HepG2 (cell line): ENCODE measurements around the gene PNPLA3. TPM values are rescaled to one million over a fixed set of nuclear protein-coding genes. Genes with fewer than 3 reads are reported as not detected.

Experiments used
- ATAC-seq: fragments of 200-7000 bp; cut with Tn5 transposase; 3 replicates; pipeline ENCODE4 v1.9.1; 2020; ENCODE audit warnings: mild to moderate bottlenecking, moderate library complexity
- BruUV-seq: library from RNA; stranded (reverse); fragments of 400-500 nt; replicated peaks from 2 replicates; lab custom pipeline; 2021; lab: Mats Ljungman, UMichigan
- CTCF ChIA-PET: fragments of 300-600 bp; formaldehyde crosslinking; extraction: SDS; loops from one replicate; lab custom pipeline; 2021; ENCODE audit warnings: low total read pairs, inconsistent platforms, low intra/inter-chr PET ratio; lab: Yijun Ruan, JAX
- POLR2A ChIA-PET: fragments of 350-600 bp; sonication (Branson Sonifier 250); formaldehyde crosslinking; loops from one replicate; lab custom pipeline; 2020; ENCODE audit warnings: antibody characterized with exemption, inconsistent platforms; lab: Yijun Ruan, JAX
- DNase-seq: peaks from one replicate; pipeline ENCODE4 v3.0.0-alpha.2; 2015; ENCODE audit warnings: low spot score
- FAIRE-seq: peaks from 3 replicates; lab custom pipeline; 2011; peaks lifted over from hg19 to GRCh38; lab: Jason Lieb, UNC
- H2AFZ ChIP-seq: one replicate; pipeline ENCODE4 v1.6.1; 2011; ENCODE audit warnings: low read length, inconsistent platforms
- H3K27ac ChIP-seq: fragments of 300-600 bp; 3 replicates; pipeline ENCODE4 v1.8.0; 2011; ENCODE audit warnings: mixed run types, mild to moderate bottlenecking, mixed read lengths, low read length, inconsistent platforms; ENCODE audit not compliant: insufficient read depth; ENCODE audit errors: extremely low read length
- H3K27me3 ChIP-seq, 2 experiments: fragments of 200-600 bp in 1 of 2; 2 replicates in 1 of 2; 3 replicates in 1 of 2; pipeline versions ENCODE4 v1.6.0 to v1.8.0; 2011; ENCODE audit warnings: low read length in 2 of 2, mild to moderate bottlenecking in 2 of 2, moderate library complexity in 2 of 2, inconsistent platforms in 1 of 2; ENCODE audit not compliant: insufficient read depth in 2 of 2, control insufficient read depth in 1 of 2
- H3K36me3 ChIP-seq, 2 experiments: fragments of 200-600 bp in 1 of 2; replicated peaks in 1 of 2; 2 replicates in 1 of 2; 3 replicates in 1 of 2; pipeline versions ENCODE4 v1.5.1 to v1.8.0; 2011; ENCODE audit warnings: low read length in 2 of 2, inconsistent platforms in 1 of 2; ENCODE audit not compliant: insufficient read depth in 2 of 2, control insufficient read depth in 1 of 2
- H3K4me1 ChIP-seq: 2 replicates; pipeline ENCODE4 v1.5.1; 2012; ENCODE audit warnings: low read length, inconsistent platforms; ENCODE audit not compliant: insufficient read depth
- H3K4me2 ChIP-seq: 2 replicates; pipeline ENCODE4 v1.6.0; 2011; ENCODE audit warnings: low read depth, low read length, inconsistent platforms
- H3K4me3 ChIP-seq, 3 experiments: fragments of 200-600 bp in 1 of 3; sonication (generic), shearing (Covaris generic) in 1 of 3; replicated peaks in 1 of 3; 2 replicates each; pipeline ENCODE4 v1.5.1; 2011 to 2016; ENCODE audit warnings: low read length in 3 of 3, inconsistent platforms in 2 of 3, low read depth in 2 of 3, mild to moderate bottlenecking in 2 of 3, control low read depth in 1 of 3, mixed read lengths in 1 of 3; ENCODE audit not compliant: insufficient read depth in 1 of 3
- H3K79me2 ChIP-seq: one replicate; pipeline ENCODE4 v1.6.1; 2011; ENCODE audit warnings: low read length, inconsistent platforms; ENCODE audit not compliant: insufficient read depth
- H3K9ac ChIP-seq: 2 replicates; pipeline ENCODE4 v1.6.0; 2011; ENCODE audit warnings: mild to moderate bottlenecking, low read depth, low read length, inconsistent platforms; ENCODE audit not compliant: insufficient read depth
- H3K9me3 ChIP-seq: 2 replicates; pipeline ENCODE4 v1.5.1; 2012; ENCODE audit warnings: mild to moderate bottlenecking, low read length
- H4K20me1 ChIP-seq: 2 replicates; pipeline ENCODE4 v1.6.0; 2011; ENCODE audit warnings: inconsistent platforms, mild to moderate bottlenecking, low read length, moderate library complexity; ENCODE audit not compliant: insufficient read depth
- ATRX ChIP-seq: sonication (generic); formaldehyde crosslinking; IDR thresholded peaks from 2 replicates; pipeline ENCODE4 v1.4.0; 2020; ENCODE audit warnings: missing genetic modification reagents, borderline replicate concordance
- EHMT2 ChIP-seq: fragments of 200-600 bp; sonication (generic); IDR thresholded peaks from 2 replicates; pipeline ENCODE4 v1.7.0; 2017; ENCODE audit warnings: antibody characterized with exemption, low read depth, low read length, borderline replicate concordance
- ELF4 ChIP-seq: sonication (generic); formaldehyde crosslinking; IDR thresholded peaks from 2 replicates; pipeline ENCODE4 v1.5.0; 2020; ENCODE audit warnings: missing genetic modification reagents, mild to moderate bottlenecking, moderate library complexity, borderline replicate concordance
- FOXP1 ChIP-seq, 2 experiments: fragments of 450-650 bp in 1 of 2; IDR thresholded peaks; 2 replicates each; pipeline ENCODE4 v1.6.1; 2017 to 2018; ENCODE audit warnings: antibody characterized with exemption in 1 of 2
- IRF9 ChIP-seq: sonication (generic); formaldehyde crosslinking; IDR thresholded peaks from 2 replicates; pipeline ENCODE4 v1.8.0; 2022; ENCODE audit warnings: missing genetic modification reagents, mild to moderate bottlenecking, borderline replicate concordance
- KAT2B ChIP-seq: fragments of 150-350 bp; IDR thresholded peaks from 2 replicates; pipeline ENCODE4 v1.6.1; 2014; ENCODE audit warnings: low read depth, low read length, borderline replicate concordance
- PPARG ChIP-seq: conservative IDR thresholded peaks from 2 replicates; pipeline ENCODE4 v1.6.1; 2016; ENCODE audit warnings: missing biosample characterization, missing genetic modification reagents
- PRPF4 ChIP-seq: fragments of 200-400 bp; formaldehyde crosslinking; IDR thresholded peaks from 2 replicates; pipeline ENCODE4 v1.6.1; 2016; ENCODE audit warnings: low read length, low read depth; ENCODE audit not compliant: poor library complexity, severe bottlenecking
- RAD21 ChIP-seq: fragments of 450-650 bp; formaldehyde crosslinking; IDR thresholded peaks from 2 replicates; pipeline ENCODE4 v1.5.0; 2020; ENCODE audit warnings: mild to moderate bottlenecking
- RARA ChIP-seq: IDR thresholded peaks from 2 replicates; pipeline ENCODE4 v1.6.1; 2016; ENCODE audit warnings: missing genetic modification reagents, missing compliant biosample characterization
- SOX13 ChIP-seq, 3 experiments: fragments of 450-650 bp in 1 of 3; sonication (generic) in 1 of 3; formaldehyde crosslinking in 1 of 3; IDR thresholded peaks in 2 of 3; conservative IDR thresholded peaks in 1 of 3; 2 replicates each; pipeline versions ENCODE4 v1.5.0 to v1.6.1; 2016 to 2020; ENCODE audit warnings: antibody characterized with exemption in 1 of 3, mild to moderate bottlenecking in 1 of 3, missing compliant biosample characterization in 1 of 3, missing genetic modification reagents in 1 of 3, moderate library complexity in 1 of 3
- SOX6 ChIP-seq, 2 experiments: fragments of 450-650 bp in 1 of 2; sonication (generic) in 1 of 2; formaldehyde crosslinking in 1 of 2; IDR thresholded peaks; 2 replicates each; pipeline versions ENCODE4 v1.4.0 to v1.6.1; 2017 to 2020; ENCODE audit warnings: antibody characterized with exemption in 1 of 2, mild to moderate bottlenecking in 1 of 2, missing genetic modification reagents in 1 of 2
- SUZ12 ChIP-seq: fragments of 150-350 bp; IDR thresholded peaks from 2 replicates; pipeline ENCODE4 v1.6.1; 2014; ENCODE audit warnings: low read depth, low read length
- TIGD3 ChIP-seq: sonication (generic); formaldehyde crosslinking; IDR thresholded peaks from 2 replicates; pipeline ENCODE4 v1.5.1; 2020; ENCODE audit warnings: mild to moderate bottlenecking, missing genetic modification reagents, borderline replicate concordance
- ZBTB39 ChIP-seq: sonication (generic); formaldehyde crosslinking; IDR thresholded peaks from 2 replicates; pipeline ENCODE4 v1.5.0; 2020; ENCODE audit warnings: missing genetic modification reagents
- ZNF276 ChIP-seq: sonication (generic); formaldehyde crosslinking; IDR thresholded peaks from 2 replicates; pipeline ENCODE4 v1.4.0; 2020; ENCODE audit warnings: mild to moderate bottlenecking, low read depth, missing genetic modification reagents
- WGBS: methylation state at CpG from one replicate; pipeline ENCODE4 v1.1.6; 2017; ENCODE audit warnings: low lambda C conversion rate; 5-methylcytosine and 5-hydroxymethylcytosine counted together
- in situ Hi-C: cut with HindIII; loops from 2 replicates; pipeline ENCODE4 v1.10.0; 2017; ENCODE audit warnings: low pct_unique_long_range_greater_than_20kb; ENCODE audit not compliant: extremely low pct_ligation_motif_present
- intact Hi-C: fragments of 100-400 bp; cut with micrococcal nuclease; formaldehyde crosslinking; loops from one replicate; pipeline ENCODE4 v1.10.0; 2022; ENCODE audit not compliant: unreplicated experiment
- polyA plus RNA-seq, 8 experiments: library from polyadenylated mRNA; depleted of rRNA in 3 of 8; stranded (reverse) in 7 of 8; unstranded in 1 of 8; fragments of >200 nt; fragmentation: Illumina TruSeq in 4 of 8; extraction: Trizol in 4 of 8; gene quantifications; 2 replicates each; pipeline versions ENCODE4 v1.2.1 to v1.2.3, GENCODE V29; 2011 to 2016; ENCODE audit warnings: low read depth in 4 of 8, missing spikeins in 1 of 8, mixed read lengths in 1 of 8; ENCODE audit not compliant: insufficient read depth in 1 of 8
- total RNA-seq, 5 experiments: library from RNA; depleted of rRNA; stranded (reverse); fragments of >200 nt; fragmentation: Illumina TruSeq; extraction: Trizol; gene quantifications; 2 replicates each; pipeline ENCODE4 v1.2.3, GENCODE V29; 2016; ENCODE audit warnings: low read depth in 1 of 5

PNPLA3 gene
- total and polyA plus RNA-seq, 2 of the 13 experiments (the other 11 are each of a cell fraction or from before 2014, with no cell fraction given), result 16.9 to 19.8 TPM

GRCh38 chr22:43956805-43957463 lies 33.3 kb downstream of the PNPLA3 start:
- intact Hi-C loops (no loop called here), in situ Hi-C loops (no loop called here)
- DNase-seq, result peak; percentile 33
- ATAC-seq, result no peak
- FAIRE-seq, result peak; percentile 15
- POLR2A ChIA-PET, result interaction anchor here (1.8 kb wide), 1 partner anchor 11 kb away, joined by 6 read pairs; no protein-coding TSS in a partner anchor
- Histone ChIP-seq H3K36me3 (no peaks in the 10 kb centered on the region), H3K9me3 (no peaks in the 10 kb centered on the region), H4K20me1 (no peaks in the 10 kb centered on the region), H3K79me2 (peaks cover 32% of the 10 kb centered on the region), H3K27ac (peak overlapping the region; percentile 89), H2AFZ (no peak overlapping the region), H3K9ac (peak overlapping the region; percentile 84; the same call in 1 of the 2 replicates), H3K4me2 (peak overlapping the region; percentile 87), H3K4me3 (peak overlapping the region; percentile 77 to 99 (median 96)), H3K27me3 (no peaks in the 10 kb centered on the region; a peak in 1 of 5 replicates), H3K4me1 (peaks cover 31% of the 10 kb centered on the region)
- BruUV-seq, result no TSS peak
- CTCF ChIA-PET, result no interaction called here
- 36% methylated on average over 9 of the region's 9 CpGs for WGBS
- no peak for TF ChIP-seq TIGD3 (CRISPR knock-in tag)
- 0 out of 2 replicates have a peak, but pooled peaks have one; percentile 24 for TF ChIP-seq EHMT2
- peak; percentile 7 for TF ChIP-seq PRPF4
- TF ChIP-seq ELF4 (CRISPR knock-in tag), result no peak
- no peak for TF ChIP-seq RAD21
- no peak for TF ChIP-seq SOX6 (IDR thresholded peaks at IDR 0.05)
- TF ChIP-seq SOX6 (CRISPR knock-in tag; IDR thresholded peaks at IDR 0.05), result 0 out of 2 replicates have a peak, but pooled peaks have one; percentile 38
- no peak for TF ChIP-seq IRF9 (CRISPR knock-in tag)
- no peak for TF ChIP-seq SUZ12
- no peak for TF ChIP-seq ZNF276 (CRISPR knock-in tag)
- TF ChIP-seq SOX13 (IDR thresholded peaks at IDR 0.05), result no peak
- TF ChIP-seq SOX13 (CRISPR knock-in tag; conservative IDR thresholded peaks at IDR 0.05 in 1 of 2, IDR thresholded peaks at IDR 0.05 in 1 of 2), result 0 out of 4 replicates have a peak, but pooled peaks of 1 of the 2 experiments have one; percentile 33
- TF ChIP-seq ZBTB39 (CRISPR knock-in tag), result no peak
- no peak for TF ChIP-seq RARA (CRISPR knock-in tag)
- TF ChIP-seq FOXP1 (IDR thresholded peaks at IDR 0.05), result no peak
- TF ChIP-seq FOXP1 (CRISPR knock-in tag; IDR thresholded peaks at IDR 0.05), result 0 out of 2 replicates have a peak, but pooled peaks have one; percentile 17
- TF ChIP-seq ATRX (CRISPR knock-in tag), result no peak
- peak; percentile 23; the same call in 1 of the 2 replicates for TF ChIP-seq PPARG (CRISPR knock-in tag)
- peak; percentile 26; the same call in 1 of the 2 replicates for TF ChIP-seq KAT2B
